GM23338 (cell line): ENCODE data around the gene MRAP. TPM values are rescaled to one million over a fixed set of nuclear protein-coding genes. Genes with fewer than 3 reads are reported as not detected.

ENCODE experiments used
- ATAC-seq: fragments of 200-7000 bp; cut with Tn5 transposase; 3 replicates; pipeline ENCODE4 v1.9.1; 2020
- DNase-seq: peaks from one replicate; pipeline ENCODE4 v3.0.0-alpha.2; 2015; ENCODE audit warnings: low spot score
- H2AFZ ChIP-seq: fragments of 200-600 bp; sonication (generic); 2 replicates; pipeline ENCODE4 v1.8.0; 2016; ENCODE audit warnings: antibody characterized with exemption, mild to moderate bottlenecking, moderate library complexity
- H3F3A ChIP-seq: fragments of 200-600 bp; sonication (generic); replicated peaks from 2 replicates; pipeline ENCODE4 v1.8.0; 2017; ENCODE audit warnings: antibody characterized with exemption, mixed run types, low read depth
- H3K27ac ChIP-seq: fragments of 200-600 bp; sonication (generic); 2 replicates; pipeline ENCODE4 v1.6.1; 2016; ENCODE audit warnings: low read depth
- H3K27me3 ChIP-seq: fragments of 200-600 bp; sonication (generic); 2 replicates; pipeline ENCODE4 v1.8.0; 2016; ENCODE audit warnings: mild to moderate bottlenecking, mixed run types, moderate library complexity; ENCODE audit not compliant: insufficient read depth
- H3K36me3 ChIP-seq: fragments of 200-600 bp; sonication (generic); 2 replicates; pipeline ENCODE4 v1.8.0; 2016; ENCODE audit warnings: mild to moderate bottlenecking; ENCODE audit not compliant: insufficient read depth
- H3K4me1 ChIP-seq: fragments of 200-600 bp; sonication (generic); 2 replicates; pipeline ENCODE4 v1.8.0; 2016; ENCODE audit warnings: mild to moderate bottlenecking, moderate library complexity; ENCODE audit not compliant: insufficient read depth
- H3K4me2 ChIP-seq: fragments of 200-600 bp; sonication (generic); 2 replicates; pipeline ENCODE4 v1.7.1; 2017; ENCODE audit warnings: mixed run types
- H3K4me3 ChIP-seq: fragments of 200-600 bp; sonication (generic); 2 replicates; pipeline ENCODE4 v1.6.1; 2016; ENCODE audit warnings: mixed run types
- H3K79me2 ChIP-seq: fragments of 200-600 bp; sonication (generic); replicated peaks from 2 replicates; pipeline ENCODE4 v1.8.0; 2017; ENCODE audit warnings: mild to moderate bottlenecking; ENCODE audit not compliant: insufficient read depth
- H3K9me2 ChIP-seq: fragments of 200-600 bp; sonication (generic); 2 replicates; pipeline ENCODE4 v1.8.0; 2017; ENCODE audit not compliant: insufficient read depth
- H4K20me1 ChIP-seq: fragments of 200-600 bp; sonication (generic); replicated peaks from 2 replicates; pipeline ENCODE4 v1.8.0; 2017; ENCODE audit warnings: mild to moderate bottlenecking; ENCODE audit not compliant: insufficient read depth
- H3K27ac Mint-ChIP-seq: 2 replicates; pipeline ENCODE4 v1.8.0; 2020; ENCODE audit warnings: inconsistent platforms, mild to moderate bottlenecking, moderate library complexity, mixed read lengths
- H3K27me3 Mint-ChIP-seq: 3 replicates; pipeline ENCODE4 v1.8.0; 2022; ENCODE audit warnings: low read depth, mild to moderate bottlenecking, moderate library complexity, mixed read lengths, inconsistent platforms; ENCODE audit not compliant: insufficient read depth, poor library complexity
- H3K36me3 Mint-ChIP-seq: 3 replicates; pipeline ENCODE4 v1.8.0; 2021; ENCODE audit warnings: low read depth, mild to moderate bottlenecking, inconsistent platforms, moderate library complexity, mixed read lengths
- H3K4me1 Mint-ChIP-seq: 3 replicates; pipeline ENCODE4 v1.8.0; 2020; ENCODE audit warnings: mild to moderate bottlenecking, inconsistent platforms, mixed read lengths
- H3K4me3 Mint-ChIP-seq: 3 replicates; pipeline ENCODE4 v1.8.0; 2021; ENCODE audit warnings: moderate library complexity, mild to moderate bottlenecking, inconsistent platforms, mixed read lengths
- H3K9me3 Mint-ChIP-seq: 3 replicates; pipeline ENCODE4 v1.8.0; 2020; ENCODE audit warnings: moderate library complexity, mild to moderate bottlenecking, inconsistent platforms, mixed read lengths
- CREB1 ChIP-seq: fragments of 250-450 bp; sonication (Bioruptor Pico); IDR thresholded peaks from 2 replicates; pipeline ENCODE4 v1.5.0; 2020; ENCODE audit warnings: low read depth, mild to moderate bottlenecking, moderate library complexity
- EZH2 ChIP-seq: fragments of 200-600 bp; sonication (generic); IDR thresholded peaks from one replicate; pipeline ENCODE4 v1.8.0; 2017; ENCODE audit warnings: antibody characterized with exemption, mild to moderate bottlenecking, low read depth; ENCODE audit not compliant: unreplicated experiment
- EZH2phosphoT487 ChIP-seq: fragments of 200-600 bp; sonication (generic); IDR thresholded peaks from one replicate; pipeline ENCODE4 v1.8.1; 2018; ENCODE audit warnings: antibody characterized with exemption; ENCODE audit not compliant: unreplicated experiment
- JUNB ChIP-seq: IDR thresholded peaks from one replicate; pipeline ENCODE4 v1.6.1; 2016; ENCODE audit warnings: antibody characterized with exemption; ENCODE audit not compliant: unreplicated experiment
- NANOG ChIP-seq: IDR thresholded peaks from 2 replicates; pipeline ENCODE4 v1.6.1; 2016; ENCODE audit warnings: antibody characterized with exemption, borderline replicate concordance
- POLR2AphosphoS5 ChIP-seq: IDR thresholded peaks from 2 replicates; pipeline ENCODE4 v1.6.1; 2016; ENCODE audit warnings: antibody characterized with exemption, low read depth
- STAT1 ChIP-seq: IDR thresholded peaks from one replicate; pipeline ENCODE4 v1.6.1; 2016; ENCODE audit warnings: antibody characterized with exemption; ENCODE audit not compliant: unreplicated experiment
- ZNF114 ChIP-seq: fragments of 250-450 bp; sonication (Bioruptor Pico); IDR thresholded peaks from 2 replicates; pipeline ENCODE4 v1.5.0; 2020; ENCODE audit warnings: mild to moderate bottlenecking, moderate library complexity
- ZNF331 ChIP-seq: fragments of 250-450 bp; sonication (Bioruptor Pico); IDR thresholded peaks from 2 replicates; pipeline ENCODE4 v1.5.0; 2020; ENCODE audit warnings: low read depth, mild to moderate bottlenecking, moderate library complexity
- polyA plus RNA-seq: library from polyadenylated mRNA; unstranded; fragments of >200 nt; fragmentation: Nextera tagmentation; extraction: Ambion mirVana; gene quantifications from 2 replicates; pipeline ENCODE4 v1.2.1, GENCODE V29; 2016
- total RNA-seq: library from RNA; depleted of rRNA; stranded (reverse); fragments of >200 nt; shearing (Covaris generic); gene quantifications from 2 replicates; pipeline ENCODE4 v1.2.3, GENCODE V29; 2014
- TF ChIP-seq, protein P1 (sequence below): IDR thresholded peaks from one replicate; pipeline ENCODE4 v1.6.1; 2018; ENCODE audit warnings: antibody characterized with exemption; ENCODE audit not compliant: unreplicated experiment
- TF ChIP-seq, protein P2 (sequence below): IDR thresholded peaks from 2 replicates; pipeline ENCODE4 v1.6.1; 2016; ENCODE audit warnings: antibody characterized with exemption
- TF ChIP-seq, protein P3 (sequence below): fragments of 250-450 bp; sonication (Bioruptor Pico); IDR thresholded peaks from 2 replicates; pipeline ENCODE4 v1.5.0; 2020; ENCODE audit warnings: mild to moderate bottlenecking, moderate library complexity
- TF ChIP-seq, protein P4 (sequence below), 2 experiments: fragments of 200-600 bp in 1 of 2; sonication (generic) in 1 of 2; conservative IDR thresholded peaks; 2 replicates each; pipeline versions ENCODE4 v1.5.1 to v1.6.1; 2016 to 2017; ENCODE audit warnings: antibody characterized with exemption in 2 of 2, low read depth in 2 of 2, mild to moderate bottlenecking in 2 of 2, moderate library complexity in 1 of 2

Gene MRAP
- total and polyA plus RNA-seq, 2 experiments from 2014 or later = 0.78 TPM; not detected in 1

DNA sequence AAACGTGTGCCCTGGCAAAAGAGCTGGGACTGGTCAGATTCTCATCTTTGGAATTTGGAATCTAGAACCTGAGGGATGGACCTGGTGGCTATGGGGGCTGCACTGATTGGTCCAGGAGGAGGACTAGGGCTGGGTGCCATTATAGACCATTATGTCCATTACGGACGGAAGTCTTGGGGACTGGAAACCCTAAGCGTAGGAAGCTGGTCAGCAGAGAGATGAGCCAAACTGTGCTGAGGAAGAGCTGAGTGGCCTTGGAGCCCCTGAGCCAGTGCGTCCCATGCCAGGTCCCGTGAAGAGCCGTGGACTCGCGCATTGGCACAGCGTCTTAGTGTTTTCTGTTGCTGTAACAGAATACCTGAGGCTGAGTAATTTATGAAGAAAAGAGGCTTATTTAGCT, 10.0 kb downstream of the MRAP start:
- Mint-ChIP-seq H3K27ac (no peak overlapping the region), H3K36me3 (peaks cover 20% of the 10 kb centered on the region), H3K9me3 (no peaks in the 10 kb centered on the region), H3K4me1 (peaks cover 17% of the 10 kb centered on the region), H3K27me3 (peaks cover 10% of the 10 kb centered on the region), H3K4me3 (no peak overlapping the region)
- DNase-seq (no peak), ATAC-seq (no peak)
- Histone ChIP-seq H3K4me2 (no peak overlapping the region), H4K20me1 (peaks cover 3% of the 10 kb centered on the region), H3F3A (peaks cover 12% of the 10 kb centered on the region; the same call in 1 of the 2 replicates), H2AFZ (no peak overlapping the region), H3K4me1 (peaks cover 7% of the 10 kb centered on the region; the same call in 1 of the 2 replicates), H3K27me3 (no peaks in the 10 kb centered on the region), H3K9me2 (no peaks in the 10 kb centered on the region), H3K27ac (no peak overlapping the region), H3K79me2 (no peaks in the 10 kb centered on the region; the same call in 1 of the 2 replicates), H3K4me3 (no peak overlapping the region), H3K36me3 (peaks cover 10% of the 10 kb centered on the region)
- TF ChIP-seq JUNB (no peak), NANOG (no peak), EZH2phosphoT487 (no peak), POLR2AphosphoS5 (no peak), EZH2 (no peak), CREB1 (no peak), STAT1 (no peak), ZNF331 (CRISPR knock-in tag) (no peak), ZNF114 (no peak)
- TF ChIP-seq, protein P1, sequence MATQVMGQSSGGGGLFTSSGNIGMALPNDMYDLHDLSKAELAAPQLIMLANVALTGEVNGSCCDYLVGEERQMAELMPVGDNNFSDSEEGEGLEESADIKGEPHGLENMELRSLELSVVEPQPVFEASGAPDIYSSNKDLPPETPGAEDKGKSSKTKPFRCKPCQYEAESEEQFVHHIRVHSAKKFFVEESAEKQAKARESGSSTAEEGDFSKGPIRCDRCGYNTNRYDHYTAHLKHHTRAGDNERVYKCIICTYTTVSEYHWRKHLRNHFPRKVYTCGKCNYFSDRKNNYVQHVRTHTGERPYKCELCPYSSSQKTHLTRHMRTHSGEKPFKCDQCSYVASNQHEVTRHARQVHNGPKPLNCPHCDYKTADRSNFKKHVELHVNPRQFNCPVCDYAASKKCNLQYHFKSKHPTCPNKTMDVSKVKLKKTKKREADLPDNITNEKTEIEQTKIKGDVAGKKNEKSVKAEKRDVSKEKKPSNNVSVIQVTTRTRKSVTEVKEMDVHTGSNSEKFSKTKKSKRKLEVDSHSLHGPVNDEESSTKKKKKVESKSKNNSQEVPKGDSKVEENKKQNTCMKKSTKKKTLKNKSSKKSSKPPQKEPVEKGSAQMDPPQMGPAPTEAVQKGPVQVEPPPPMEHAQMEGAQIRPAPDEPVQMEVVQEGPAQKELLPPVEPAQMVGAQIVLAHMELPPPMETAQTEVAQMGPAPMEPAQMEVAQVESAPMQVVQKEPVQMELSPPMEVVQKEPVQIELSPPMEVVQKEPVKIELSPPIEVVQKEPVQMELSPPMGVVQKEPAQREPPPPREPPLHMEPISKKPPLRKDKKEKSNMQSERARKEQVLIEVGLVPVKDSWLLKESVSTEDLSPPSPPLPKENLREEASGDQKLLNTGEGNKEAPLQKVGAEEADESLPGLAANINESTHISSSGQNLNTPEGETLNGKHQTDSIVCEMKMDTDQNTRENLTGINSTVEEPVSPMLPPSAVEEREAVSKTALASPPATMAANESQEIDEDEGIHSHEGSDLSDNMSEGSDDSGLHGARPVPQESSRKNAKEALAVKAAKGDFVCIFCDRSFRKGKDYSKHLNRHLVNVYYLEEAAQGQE = no peak
- TF ChIP-seq, protein P2, sequence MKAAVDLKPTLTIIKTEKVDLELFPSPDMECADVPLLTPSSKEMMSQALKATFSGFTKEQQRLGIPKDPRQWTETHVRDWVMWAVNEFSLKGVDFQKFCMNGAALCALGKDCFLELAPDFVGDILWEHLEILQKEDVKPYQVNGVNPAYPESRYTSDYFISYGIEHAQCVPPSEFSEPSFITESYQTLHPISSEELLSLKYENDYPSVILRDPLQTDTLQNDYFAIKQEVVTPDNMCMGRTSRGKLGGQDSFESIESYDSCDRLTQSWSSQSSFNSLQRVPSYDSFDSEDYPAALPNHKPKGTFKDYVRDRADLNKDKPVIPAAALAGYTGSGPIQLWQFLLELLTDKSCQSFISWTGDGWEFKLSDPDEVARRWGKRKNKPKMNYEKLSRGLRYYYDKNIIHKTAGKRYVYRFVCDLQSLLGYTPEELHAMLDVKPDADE = no peak
- TF ChIP-seq, protein P3, sequence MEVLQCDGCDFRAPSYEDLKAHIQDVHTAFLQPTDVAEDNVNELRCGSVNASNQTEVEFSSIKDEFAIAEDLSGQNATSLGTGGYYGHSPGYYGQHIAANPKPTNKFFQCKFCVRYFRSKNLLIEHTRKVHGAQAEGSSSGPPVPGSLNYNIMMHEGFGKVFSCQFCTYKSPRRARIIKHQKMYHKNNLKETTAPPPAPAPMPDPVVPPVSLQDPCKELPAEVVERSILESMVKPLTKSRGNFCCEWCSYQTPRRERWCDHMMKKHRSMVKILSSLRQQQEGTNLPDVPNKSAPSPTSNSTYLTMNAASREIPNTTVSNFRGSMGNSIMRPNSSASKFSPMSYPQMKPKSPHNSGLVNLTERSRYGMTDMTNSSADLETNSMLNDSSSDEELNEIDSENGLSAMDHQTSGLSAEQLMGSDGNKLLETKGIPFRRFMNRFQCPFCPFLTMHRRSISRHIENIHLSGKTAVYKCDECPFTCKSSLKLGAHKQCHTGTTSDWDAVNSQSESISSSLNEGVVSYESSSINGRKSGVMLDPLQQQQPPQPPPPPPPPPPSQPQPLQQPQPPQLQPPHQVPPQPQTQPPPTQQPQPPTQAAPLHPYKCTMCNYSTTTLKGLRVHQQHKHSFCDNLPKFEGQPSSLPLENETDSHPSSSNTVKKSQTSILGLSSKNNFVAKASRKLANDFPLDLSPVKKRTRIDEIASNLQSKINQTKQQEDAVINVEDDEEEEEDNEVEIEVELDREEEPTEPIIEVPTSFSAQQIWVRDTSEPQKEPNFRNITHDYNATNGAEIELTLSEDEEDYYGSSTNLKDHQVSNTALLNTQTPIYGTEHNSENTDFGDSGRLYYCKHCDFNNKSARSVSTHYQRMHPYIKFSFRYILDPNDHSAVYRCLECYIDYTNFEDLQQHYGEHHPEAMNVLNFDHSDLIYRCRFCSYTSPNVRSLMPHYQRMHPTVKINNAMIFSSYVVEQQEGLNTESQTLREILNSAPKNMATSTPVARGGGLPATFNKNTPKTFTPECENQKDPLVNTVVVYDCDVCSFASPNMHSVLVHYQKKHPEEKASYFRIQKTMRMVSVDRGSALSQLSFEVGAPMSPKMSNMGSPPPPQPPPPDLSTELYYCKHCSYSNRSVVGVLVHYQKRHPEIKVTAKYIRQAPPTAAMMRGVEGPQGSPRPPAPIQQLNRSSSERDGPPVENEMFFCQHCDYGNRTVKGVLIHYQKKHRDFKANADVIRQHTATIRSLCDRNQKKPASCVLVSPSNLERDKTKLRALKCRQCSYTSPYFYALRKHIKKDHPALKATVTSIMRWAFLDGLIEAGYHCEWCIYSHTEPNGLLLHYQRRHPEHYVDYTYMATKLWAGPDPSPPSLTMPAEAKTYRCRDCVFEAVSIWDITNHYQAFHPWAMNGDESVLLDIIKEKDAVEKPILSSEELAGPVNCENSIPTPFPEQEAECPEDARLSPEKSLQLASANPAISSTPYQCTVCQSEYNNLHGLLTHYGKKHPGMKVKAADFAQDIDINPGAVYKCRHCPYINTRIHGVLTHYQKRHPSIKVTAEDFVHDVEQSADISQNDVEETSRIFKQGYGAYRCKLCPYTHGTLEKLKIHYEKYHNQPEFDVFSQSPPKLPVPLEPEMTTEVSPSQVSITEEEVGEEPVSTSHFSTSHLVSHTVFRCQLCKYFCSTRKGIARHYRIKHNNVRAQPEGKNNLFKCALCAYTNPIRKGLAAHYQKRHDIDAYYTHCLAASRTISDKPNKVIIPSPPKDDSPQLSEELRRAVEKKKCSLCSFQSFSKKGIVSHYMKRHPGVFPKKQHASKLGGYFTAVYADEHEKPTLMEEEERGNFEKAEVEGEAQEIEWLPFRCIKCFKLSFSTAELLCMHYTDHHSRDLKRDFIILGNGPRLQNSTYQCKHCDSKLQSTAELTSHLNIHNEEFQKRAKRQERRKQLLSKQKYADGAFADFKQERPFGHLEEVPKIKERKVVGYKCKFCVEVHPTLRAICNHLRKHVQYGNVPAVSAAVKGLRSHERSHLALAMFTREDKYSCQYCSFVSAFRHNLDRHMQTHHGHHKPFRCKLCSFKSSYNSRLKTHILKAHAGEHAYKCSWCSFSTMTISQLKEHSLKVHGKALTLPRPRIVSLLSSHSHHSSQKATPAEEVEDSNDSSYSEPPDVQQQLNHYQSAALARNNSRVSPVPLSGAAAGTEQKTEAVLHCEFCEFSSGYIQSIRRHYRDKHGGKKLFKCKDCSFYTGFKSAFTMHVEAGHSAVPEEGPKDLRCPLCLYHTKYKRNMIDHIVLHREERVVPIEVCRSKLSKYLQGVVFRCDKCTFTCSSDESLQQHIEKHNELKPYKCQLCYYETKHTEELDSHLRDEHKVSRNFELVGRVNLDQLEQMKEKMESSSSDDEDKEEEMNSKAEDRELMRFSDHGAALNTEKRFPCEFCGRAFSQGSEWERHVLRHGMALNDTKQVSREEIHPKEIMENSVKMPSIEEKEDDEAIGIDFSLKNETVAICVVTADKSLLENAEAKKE (CRISPR knock-in tag) = no peak
- TF ChIP-seq, protein P4, sequence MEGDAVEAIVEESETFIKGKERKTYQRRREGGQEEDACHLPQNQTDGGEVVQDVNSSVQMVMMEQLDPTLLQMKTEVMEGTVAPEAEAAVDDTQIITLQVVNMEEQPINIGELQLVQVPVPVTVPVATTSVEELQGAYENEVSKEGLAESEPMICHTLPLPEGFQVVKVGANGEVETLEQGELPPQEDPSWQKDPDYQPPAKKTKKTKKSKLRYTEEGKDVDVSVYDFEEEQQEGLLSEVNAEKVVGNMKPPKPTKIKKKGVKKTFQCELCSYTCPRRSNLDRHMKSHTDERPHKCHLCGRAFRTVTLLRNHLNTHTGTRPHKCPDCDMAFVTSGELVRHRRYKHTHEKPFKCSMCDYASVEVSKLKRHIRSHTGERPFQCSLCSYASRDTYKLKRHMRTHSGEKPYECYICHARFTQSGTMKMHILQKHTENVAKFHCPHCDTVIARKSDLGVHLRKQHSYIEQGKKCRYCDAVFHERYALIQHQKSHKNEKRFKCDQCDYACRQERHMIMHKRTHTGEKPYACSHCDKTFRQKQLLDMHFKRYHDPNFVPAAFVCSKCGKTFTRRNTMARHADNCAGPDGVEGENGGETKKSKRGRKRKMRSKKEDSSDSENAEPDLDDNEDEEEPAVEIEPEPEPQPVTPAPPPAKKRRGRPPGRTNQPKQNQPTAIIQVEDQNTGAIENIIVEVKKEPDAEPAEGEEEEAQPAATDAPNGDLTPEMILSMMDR (conservative IDR thresholded peaks at IDR 0.05; ENCODE audit: low read depth in 2 of 2) = no peak
